ENCODE measurements around the gene LRRC45.

- TF ChIP-seq CTCF (IDR thresholded peaks at IDR 0.05; ENCODE audit: low read depth, low read length) (no peak), EZH2phosphoT487 (IDR thresholded peaks at IDR 0.05; ENCODE audit: low read depth) (no peak)
These were observed 13.0 kb downstream of the LRRC45 start for GRCh38 chr17:82035956-82036633.
